ENCODE measurements around the gene SMPD3.

The SMPD3 gene

DNA sequence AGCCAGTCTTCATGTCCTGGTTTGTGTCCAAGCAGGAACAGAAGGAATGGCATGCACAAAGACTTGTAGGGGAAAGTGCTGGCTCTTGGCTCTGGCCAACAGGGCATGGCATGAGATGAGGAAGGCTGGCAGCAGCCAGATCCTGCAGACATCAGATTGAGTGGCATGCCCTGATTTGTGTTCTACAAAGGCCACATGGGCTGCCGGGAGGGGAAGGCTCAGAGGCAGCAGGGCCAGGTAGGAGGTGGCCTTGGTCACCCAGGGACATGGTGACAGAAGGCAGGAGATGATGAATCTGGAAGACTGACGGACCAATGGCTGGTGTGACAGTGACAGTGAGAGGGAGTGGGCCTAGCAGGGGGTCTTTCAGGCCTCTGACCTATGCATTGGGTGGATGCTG lies 33.7 kb downstream of the SMPD3 start:
- Histone ChIP-seq H3K4me2 (ENCODE audit: low read length) (no peak overlapping the region), H3K4me1 (ENCODE audit: control insufficient read depth, insufficient read depth, low read length) (no peaks in the 10 kb centered on the region), H3K36me3 (ENCODE audit: insufficient read depth, low read length) (no peaks in the 10 kb centered on the region), H3K4me3 (ENCODE audit: low read length) (no peak overlapping the region), H3K9ac (ENCODE audit: low read depth, low read length) (no peak overlapping the region), H3K27me3 (ENCODE audit: control insufficient read depth, insufficient read depth, low read length) (peaks cover 64% of the 10 kb centered on the region), H3K9me3 (replicated peaks; ENCODE audit: low read length) (no peaks in the 10 kb centered on the region)

DNA sequence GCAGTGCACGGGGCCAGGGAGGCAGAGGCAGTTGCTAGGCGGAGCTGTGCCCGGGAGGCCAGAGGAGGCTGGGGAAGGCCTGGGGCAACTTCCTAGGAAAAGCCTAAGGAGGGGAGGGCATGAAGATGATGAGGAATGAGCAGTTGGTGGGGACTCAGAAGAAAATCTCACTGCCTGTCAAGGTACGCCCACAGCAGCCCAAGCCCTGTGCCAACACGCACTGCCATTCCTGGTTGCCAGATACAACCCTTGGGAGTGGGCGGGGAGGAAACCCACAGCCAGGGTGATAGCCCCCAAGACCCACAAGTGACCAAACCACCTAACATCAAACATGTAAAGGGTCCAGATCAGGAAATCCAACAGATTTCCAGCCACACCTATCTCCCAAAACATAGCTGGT lies 36.2 kb downstream of the SMPD3 start:
- Histone ChIP-seq H3K4me3 (ENCODE audit: low read length) (no peak overlapping the region), H3K4me2 (ENCODE audit: low read length) (no peak overlapping the region), H3K27me3 (ENCODE audit: control insufficient read depth, insufficient read depth, low read length) (peaks cover 61% of the 10 kb centered on the region), H3K9ac (ENCODE audit: low read depth, low read length) (no peak overlapping the region), H3K36me3 (ENCODE audit: insufficient read depth, low read length) (no peaks in the 10 kb centered on the region), H3K4me1 (ENCODE audit: control insufficient read depth, insufficient read depth, low read length) (peaks cover 1% of the 10 kb centered on the region), H3K9me3 (replicated peaks; ENCODE audit: low read length) (no peaks in the 10 kb centered on the region)

DNA sequence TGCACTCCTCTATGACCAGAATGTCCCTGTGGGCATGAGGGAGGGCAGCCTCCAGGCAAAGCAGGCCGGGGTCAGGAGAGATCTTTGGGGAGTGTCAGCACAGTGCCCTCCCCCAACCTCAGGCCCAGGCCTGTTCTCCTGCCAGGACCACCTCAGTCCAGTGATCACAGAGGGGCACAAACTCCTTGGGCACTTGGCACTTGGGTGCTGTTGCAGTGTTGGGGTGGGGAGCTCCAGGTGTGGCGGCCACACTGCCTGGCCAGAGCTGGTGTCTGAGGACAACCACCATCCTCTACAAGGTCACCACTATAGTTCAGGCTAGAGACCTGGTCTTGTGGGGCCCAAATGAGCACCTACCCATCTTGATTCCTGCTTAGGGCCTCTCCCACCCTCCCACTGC lies 37.2 kb downstream of the SMPD3 start:
- peaks cover 11% of the 10 kb centered on the region for H3K4me1 ChIP-seq (ENCODE audit: control insufficient read depth, insufficient read depth, low read length)
- no peak overlapping the region for H3K4me2 ChIP-seq (ENCODE audit: low read length)
- H3K27me3 ChIP-seq (ENCODE audit: control insufficient read depth, insufficient read depth, low read length): peaks cover 51% of the 10 kb centered on the region
- H3K36me3 ChIP-seq (ENCODE audit: insufficient read depth, low read length): no peaks in the 10 kb centered on the region
- no peak overlapping the region for H3K4me3 ChIP-seq (ENCODE audit: low read length)
- no peak overlapping the region for H3K9ac ChIP-seq (ENCODE audit: low read depth, low read length)
- no peaks in the 10 kb centered on the region for H3K9me3 ChIP-seq (replicated peaks; ENCODE audit: low read length)

DNA sequence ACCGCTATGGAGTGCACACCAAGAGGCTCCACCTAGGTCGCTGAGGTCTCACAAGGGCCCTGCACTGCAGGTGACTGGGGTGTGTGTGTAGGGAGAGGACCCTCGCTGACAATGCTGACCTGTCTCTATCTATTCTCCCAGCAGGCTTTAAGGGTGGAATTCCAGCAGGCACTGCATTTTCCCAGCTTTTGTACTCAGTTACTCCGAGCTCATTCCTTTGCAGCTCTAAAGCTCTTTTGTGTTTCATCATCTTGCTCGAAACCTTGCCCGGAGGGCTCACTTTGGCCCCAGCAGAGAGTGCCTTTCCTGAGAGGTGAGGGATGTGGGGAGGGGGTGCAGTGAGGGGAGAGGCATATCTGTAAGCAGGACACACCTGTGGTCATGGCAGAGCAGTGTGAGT lies 39.3 kb downstream of the SMPD3 start:
- H3K9me3 ChIP-seq (replicated peaks; ENCODE audit: low read length): no peaks in the 10 kb centered on the region

GRCh38 chr16:68408428-68408827 lies 39.9 kb downstream of the SMPD3 start:
- Histone ChIP-seq H3K4me3 (ENCODE audit: low read length) (no peak overlapping the region), H3K27me3 (ENCODE audit: control insufficient read depth, insufficient read depth, low read length) (peaks cover 28% of the 10 kb centered on the region), H3K36me3 (ENCODE audit: insufficient read depth, low read length) (no peaks in the 10 kb centered on the region), H3K9ac (ENCODE audit: low read depth, low read length) (no peak overlapping the region), H3K9me3 (replicated peaks; ENCODE audit: low read length) (no peaks in the 10 kb centered on the region), H3K4me2 (ENCODE audit: low read length) (no peak overlapping the region), H3K4me1 (ENCODE audit: control insufficient read depth, insufficient read depth, low read length) (peaks cover 11% of the 10 kb centered on the region)

More for the DNA sequence above, 39.3 kb downstream of the SMPD3 start:
- no peak overlapping the region for H3K9ac ChIP-seq (ENCODE audit: low read depth, low read length)
- H3K4me2 ChIP-seq (ENCODE audit: low read length): no peak overlapping the region
- H3K4me3 ChIP-seq (ENCODE audit: low read length): no peak overlapping the region
- peaks cover 33% of the 10 kb centered on the region for H3K27me3 ChIP-seq (ENCODE audit: control insufficient read depth, insufficient read depth, low read length)
- peaks cover 11% of the 10 kb centered on the region for H3K4me1 ChIP-seq (ENCODE audit: control insufficient read depth, insufficient read depth, low read length)
- no peaks in the 10 kb centered on the region for H3K36me3 ChIP-seq (ENCODE audit: insufficient read depth, low read length)

- Histone ChIP-seq H3K27me3 (ENCODE audit: control insufficient read depth, insufficient read depth, low read length) (peaks cover 19% of the 10 kb centered on the region), H3K9ac (ENCODE audit: low read depth, low read length) (peak overlapping the region; percentile 6), H3K4me3 (ENCODE audit: low read length) (peak overlapping the region; percentile 56)
Measured at GRCh38 chr16:68406458-68407152, 41.7 kb downstream of the SMPD3 start.

DNA sequence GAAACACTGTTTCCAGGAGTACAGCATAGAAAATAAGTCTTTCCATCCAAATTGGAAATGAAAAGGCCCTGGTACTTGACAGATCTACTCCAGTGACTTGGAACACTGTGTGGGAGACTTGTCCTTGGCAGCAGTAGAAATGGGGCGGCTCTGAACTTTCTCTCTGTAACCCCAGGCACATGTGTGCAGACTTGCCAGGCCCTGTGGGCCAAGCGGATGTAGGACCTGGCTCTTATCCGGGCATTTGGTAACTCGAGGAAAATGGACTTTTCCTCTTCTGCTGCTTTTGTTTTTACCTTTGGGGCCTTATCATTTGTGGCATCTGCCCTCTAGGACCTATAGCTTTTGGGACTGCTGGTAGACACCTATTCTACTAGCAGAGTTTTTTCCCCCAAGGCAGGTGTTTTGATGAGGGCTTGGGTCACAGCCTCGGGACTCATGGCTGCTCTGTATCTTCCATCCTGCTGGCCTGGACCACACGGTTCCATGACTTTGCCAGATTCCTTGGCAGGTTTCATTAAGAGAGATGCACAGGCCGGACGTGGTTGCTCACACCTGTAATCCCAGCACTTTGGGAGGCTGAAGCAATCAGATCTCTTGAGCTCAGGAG lies 43.5 kb downstream of the SMPD3 start:
- Histone ChIP-seq H3K4me2 (ENCODE audit: low read length) (no peak overlapping the region), H3K9ac (ENCODE audit: low read depth, low read length) (no peak overlapping the region), H3K36me3 (ENCODE audit: insufficient read depth, low read length) (no peaks in the 10 kb centered on the region), H3K4me3 (ENCODE audit: low read length) (no peak overlapping the region), H3K27me3 (ENCODE audit: control insufficient read depth, insufficient read depth, low read length) (peaks cover 11% of the 10 kb centered on the region), H3K9me3 (replicated peaks; ENCODE audit: low read length) (no peaks in the 10 kb centered on the region), H3K4me1 (ENCODE audit: control insufficient read depth, insufficient read depth, low read length) (peaks cover 25% of the 10 kb centered on the region)

More at GRCh38 chr16:68406458-68407152, 41.7 kb downstream of the SMPD3 start:
- H3K9me3 ChIP-seq (replicated peaks; ENCODE audit: low read length): no peaks in the 10 kb centered on the region
- peaks cover 24% of the 10 kb centered on the region for H3K4me1 ChIP-seq (ENCODE audit: control insufficient read depth, insufficient read depth, low read length)
- H3K36me3 ChIP-seq (ENCODE audit: insufficient read depth, low read length): no peaks in the 10 kb centered on the region
- H3K4me2 ChIP-seq (ENCODE audit: low read length): peak overlapping the region; percentile 79

- peaks cover 25% of the 10 kb centered on the region for H3K4me1 ChIP-seq (ENCODE audit: control insufficient read depth, insufficient read depth, low read length)
- H3K36me3 ChIP-seq (ENCODE audit: insufficient read depth, low read length): no peaks in the 10 kb centered on the region
- no peak overlapping the region for H3K9ac ChIP-seq (ENCODE audit: low read depth, low read length)
Measured at GRCh38 chr16:68403704-68404103, 44.6 kb downstream of the SMPD3 start.

GRCh38 chr16:68403177-68403576 lies 45.1 kb downstream of the SMPD3 start:
- peaks cover 5% of the 10 kb centered on the region for H3K27me3 ChIP-seq (ENCODE audit: control insufficient read depth, insufficient read depth, low read length)
- H3K9me3 ChIP-seq (replicated peaks; ENCODE audit: low read length): no peaks in the 10 kb centered on the region
- H3K4me2 ChIP-seq (ENCODE audit: low read length): no peak overlapping the region
- H3K36me3 ChIP-seq (ENCODE audit: insufficient read depth, low read length): no peaks in the 10 kb centered on the region
- H3K9ac ChIP-seq (ENCODE audit: low read depth, low read length): no peak overlapping the region
- peaks cover 25% of the 10 kb centered on the region for H3K4me1 ChIP-seq (ENCODE audit: control insufficient read depth, insufficient read depth, low read length)
- H3K4me3 ChIP-seq (ENCODE audit: low read length): no peak overlapping the region

More at GRCh38 chr16:68403704-68404103, 44.6 kb downstream of the SMPD3 start:
- Histone ChIP-seq H3K27me3 (ENCODE audit: control insufficient read depth, insufficient read depth, low read length) (peaks cover 5% of the 10 kb centered on the region), H3K4me3 (ENCODE audit: low read length) (no peak overlapping the region), H3K4me2 (ENCODE audit: low read length) (no peak overlapping the region), H3K9me3 (replicated peaks; ENCODE audit: low read length) (no peaks in the 10 kb centered on the region)

- Histone ChIP-seq H3K36me3 (ENCODE audit: insufficient read depth, low read length) (no peaks in the 10 kb centered on the region), H3K9ac (ENCODE audit: low read depth, low read length) (no peak overlapping the region), H3K27me3 (ENCODE audit: control insufficient read depth, insufficient read depth, low read length) (peaks cover 8% of the 10 kb centered on the region), H3K4me3 (ENCODE audit: low read length) (no peak overlapping the region), H3K4me2 (ENCODE audit: low read length) (no peak overlapping the region), H3K4me1 (ENCODE audit: control insufficient read depth, insufficient read depth, low read length) (peaks cover 25% of the 10 kb centered on the region), H3K9me3 (replicated peaks; ENCODE audit: low read length) (no peaks in the 10 kb centered on the region)
Measured at GRCh38 chr16:68402748-68403040, 45.6 kb downstream of the SMPD3 start.

GRCh38 chr16:68401871-68402747 lies 46.2 kb downstream of the SMPD3 start:
- H3K4me1 ChIP-seq (ENCODE audit: control insufficient read depth, insufficient read depth, low read length): peaks cover 24% of the 10 kb centered on the region
- H3K4me3 ChIP-seq (ENCODE audit: low read length): no peak overlapping the region
- no peaks in the 10 kb centered on the region for H3K9me3 ChIP-seq (replicated peaks; ENCODE audit: low read length)
- H3K36me3 ChIP-seq (ENCODE audit: insufficient read depth, low read length): no peaks in the 10 kb centered on the region
- H3K27me3 ChIP-seq (ENCODE audit: control insufficient read depth, insufficient read depth, low read length): peaks cover 8% of the 10 kb centered on the region
- no peak overlapping the region for H3K9ac ChIP-seq (ENCODE audit: low read depth, low read length)
- peak overlapping the region; percentile 1 for H3K4me2 ChIP-seq (ENCODE audit: low read length)

Data from skeletal muscle satellite cell (primary cell).